K562 (cell line): Measurements from ENCODE around the gene PRDM8. TPM values are rescaled to one million over a fixed set of nuclear protein-coding genes. Genes with fewer than 3 reads are reported as not detected.

Experiments
- ATAC-seq: fragments of 200-7000 bp; cut with Tn5 transposase; 3 replicates; pipeline ENCODE4 v1.9.1; 2020; ENCODE audit warnings: moderate library complexity
- BruUV-seq: library from RNA; stranded (reverse); fragments of 400-500 nt; replicated peaks from 2 replicates; lab custom pipeline; 2021; lab: Mats Ljungman, UMichigan
- CTCF ChIA-PET: fragments of 300-600 bp; formaldehyde crosslinking; extraction: SDS; loops from one replicate; lab custom pipeline; 2021; ENCODE audit warnings: low intra/inter-chr PET ratio; lab: Yijun Ruan, JAX
- POLR2A ChIA-PET: fragments of 300-600, 350-650 bp; sonication (Branson Sonifier 250); formaldehyde crosslinking; extraction: SDS; loops from one replicate; lab custom pipeline; 2021; ENCODE audit warnings: antibody characterized with exemption, inconsistent platforms; lab: Yijun Ruan, JAX
- DNase-seq, 4 experiments: peaks; one replicate each; pipeline versions ENCODE4 v3.0.0 to v3.0.0-alpha.2; 2011 to 2018; ENCODE audit warnings: low spot score in 3 of 4, mixed read lengths in 3 of 4; ENCODE audit errors: extremely low read depth in 1 of 4
- FAIRE-seq: peaks from 2 replicates; lab custom pipeline; 2011; peaks lifted over from hg19 to GRCh38; lab: Jason Lieb, UNC
- H2AFZ ChIP-seq: 2 replicates; pipeline ENCODE4 v1.6.0; 2011; ENCODE audit warnings: low read depth, low read length, control low read depth, inconsistent platforms
- H3K27ac ChIP-seq: fragments of 200-600 bp; 3 replicates; pipeline ENCODE4 v1.8.0; 2011; ENCODE audit warnings: low read depth, mild to moderate bottlenecking, control low read depth, inconsistent platforms, low read length, moderate library complexity, mixed read lengths; ENCODE audit errors: extremely low read depth
- H3K27me3 ChIP-seq, 2 experiments: fragments of 300-600 bp in 1 of 2; 2 replicates in 1 of 2; 3 replicates in 1 of 2; pipeline versions ENCODE4 v1.6.0 to v1.8.0; 2011; ENCODE audit warnings: inconsistent platforms in 2 of 2, low read length in 2 of 2, mild to moderate bottlenecking in 1 of 2, mixed read lengths in 1 of 2, moderate library complexity in 1 of 2; ENCODE audit not compliant: control insufficient read depth in 2 of 2, insufficient read depth in 2 of 2
- H3K36me3 ChIP-seq: fragments of 300-600 bp; 3 replicates; pipeline ENCODE4 v1.8.0; 2011; ENCODE audit warnings: mild to moderate bottlenecking, low read length, inconsistent platforms; ENCODE audit not compliant: control insufficient read depth, insufficient read depth
- H3K4me1 ChIP-seq, 2 experiments: fragments of 200-600 bp in 1 of 2; replicated peaks in 1 of 2; 2 replicates in 1 of 2; 3 replicates in 1 of 2; pipeline versions ENCODE4 v1.5.1 to v1.8.0; 2011; ENCODE audit warnings: inconsistent platforms in 2 of 2, low read length in 2 of 2, mild to moderate bottlenecking in 1 of 2, mixed read lengths in 1 of 2, moderate library complexity in 1 of 2; ENCODE audit not compliant: control insufficient read depth in 2 of 2, insufficient read depth in 2 of 2
- H3K4me2 ChIP-seq: 2 replicates; pipeline ENCODE4 v1.6.1; 2011; ENCODE audit warnings: low read length, control low read depth, inconsistent platforms, mixed read lengths; ENCODE audit not compliant: insufficient read depth
- H3K4me3 ChIP-seq: fragments of 200-600 bp; sonication (generic), shearing (Covaris generic); 2 replicates; pipeline ENCODE4 v1.5.1; 2016; ENCODE audit warnings: control low read depth, inconsistent platforms
- H3K79me2 ChIP-seq: fragments of 200-600 bp; 3 replicates; pipeline ENCODE4 v1.8.0; 2011; ENCODE audit warnings: low read length, inconsistent platforms; ENCODE audit not compliant: control insufficient read depth, insufficient read depth
- H3K9ac ChIP-seq, 2 experiments: 2 replicates each; pipeline versions ENCODE4 v1.6.0 to v1.6.1; 2011; ENCODE audit warnings: low read depth in 2 of 2, low read length in 2 of 2, control low read depth in 1 of 2, inconsistent platforms in 1 of 2, mild to moderate bottlenecking in 1 of 2, mixed read lengths in 1 of 2; ENCODE audit not compliant: insufficient read depth in 1 of 2
- H3K9me1 ChIP-seq: one replicate; pipeline ENCODE4 v1.6.0; 2011; ENCODE audit warnings: inconsistent platforms, mild to moderate bottlenecking, low read length, moderate library complexity; ENCODE audit not compliant: control insufficient read depth, insufficient read depth
- H3K9me3 ChIP-seq: replicated peaks from 2 replicates; pipeline ENCODE4 v1.5.1; 2011; ENCODE audit warnings: low read depth, low read length, inconsistent platforms; ENCODE audit not compliant: control insufficient read depth, insufficient read depth
- H4K20me1 ChIP-seq: replicated peaks from 2 replicates; pipeline ENCODE4 v1.6.1; 2011; ENCODE audit warnings: low read length, inconsistent platforms, mixed read lengths; ENCODE audit not compliant: control insufficient read depth, insufficient read depth
- CEBPG ChIP-seq, 3 experiments: fragments of 200-800 bp in 1 of 3; sonication (Bioruptor generic) in 1 of 3; sonication (generic) in 1 of 3; formaldehyde crosslinking in 1 of 3; IDR thresholded peaks in 2 of 3; conservative IDR thresholded peaks in 1 of 3; 2 replicates each; pipeline versions ENCODE4 v1.6.1 to v1.8.0; 2016 to 2022; ENCODE audit warnings: missing compliant biosample characterization in 2 of 3, missing genetic modification characterization in 2 of 3, mild to moderate bottlenecking in 1 of 3, missing genetic modification reagents in 1 of 3
- NUFIP1 ChIP-seq: fragments of 450-650 bp; IDR thresholded peaks from 2 replicates; pipeline ENCODE4 v1.6.1; 2018; ENCODE audit not compliant: partially characterized antibody
- PRDM10 ChIP-seq: fragments of 450-650 bp; IDR thresholded peaks from 2 replicates; pipeline ENCODE4 v1.6.1; 2018; ENCODE audit not compliant: partially characterized antibody
- XRCC5 ChIP-seq: fragments of 200-400 bp; formaldehyde crosslinking; IDR thresholded peaks from 2 replicates; pipeline ENCODE4 v1.6.1; 2017; ENCODE audit warnings: low read depth, mild to moderate bottlenecking, low read length
- WGBS: fragments of 100-300 bp; shearing (Covaris generic); methylation state at CpG from one replicate; pipeline ENCODE4 v1.1.6; 2016; ENCODE audit warnings: low coverage, mixed read lengths; ENCODE audit not compliant: insufficient coverage; ENCODE audit errors: missing lambda C conversion rate; 5-methylcytosine and 5-hydroxymethylcytosine counted together
- in situ Hi-C: fragments of 300-500 bp; cut with MboI; formaldehyde crosslinking; loops from 4 replicates; pipeline ENCODE4 v1.15.0; 2018; ENCODE audit warnings: inconsistent platforms, mixed read lengths
- intact Hi-C: fragments of 100-400 bp; cut with micrococcal nuclease; formaldehyde crosslinking; loops from 2 replicates; pipeline ENCODE4 v1.14.2; 2022
- polyA plus RNA-seq, 8 experiments: library from polyadenylated mRNA; depleted of rRNA in 4 of 8; stranded (reverse) in 5 of 8; unstranded in 3 of 8; fragments of >200 nt; fragmentation: Nextera tagmentation in 2 of 8; fragmentation: Illumina TruSeq in 1 of 8; extraction: Ambion mirVana in 2 of 8; extraction: Trizol in 1 of 8; gene quantifications; 2 replicates each; pipeline versions ENCODE4 v1.2.1 to v1.2.3, GENCODE V29; 2011 to 2014; ENCODE audit warnings: inconsistent platforms in 1 of 8, missing spikeins in 1 of 8
- total RNA-seq, 7 experiments: library from RNA; depleted of rRNA in 6 of 7; stranded (reverse); fragments of >200 nt in 6 of 7; fragmentation: Illumina TruSeq in 2 of 7; extraction: Trizol in 2 of 7; gene quantifications; 2 replicates each; pipeline versions ENCODE4 v1.2.1 to v1.2.3, GENCODE V29; 2011 to 2021; ENCODE audit warnings: low replicate concordance in 1 of 7

The PRDM8 gene
- total and polyA plus RNA-seq, 9 of the 15 experiments (the other 6 are each of a cell fraction or from before 2014, with no cell fraction given), result 0.40 TPM; not detected in 8

GRCh38 chr4:80216100-80216761 is 18.9 kb downstream of the PRDM8 start:
- CTCF ChIA-PET, result interaction anchor here (0.6 to 1.2 kb wide), 3 partner anchors 58 to 1265 kb away, joined by 3 to 6 read pairs (median 3); no protein-coding TSS in a partner anchor
- FAIRE-seq (no peak), ATAC-seq (no peak), DNase-seq (no peak)
- no peak overlapping the region for H3K27ac ChIP-seq
- H3K4me2 ChIP-seq, result no peak overlapping the region
- H4K20me1 ChIP-seq, result no peaks in the 10 kb centered on the region
- peaks cover 0 to 16% of the 10 kb centered on the region in 2 experiments; a peak in 4 of 5 replicates for H3K4me1 ChIP-seq
- no peak overlapping the region for H3K4me3 ChIP-seq
- WGBS, result 46% methylated on average over 2 of the region's 2 CpGs
- H3K9me3 ChIP-seq, result no peaks in the 10 kb centered on the region
- TF ChIP-seq PRDM10 (peak; percentile 82), NUFIP1 (no peak), XRCC5 (no peak), CEBPG (CRISPR knock-in tag; IDR thresholded peaks at IDR 0.05) (no peak), CEBPG (tag; conservative IDR thresholded peaks at IDR 0.05 in 1 of 2, IDR thresholded peaks at IDR 0.05 in 1 of 2) (0 out of 4 replicates have a peak, but pooled peaks of 1 of the 2 experiments have one; percentile 36)
- BruUV-seq, result no TSS peak
- in situ Hi-C loops (no loop called here), intact Hi-C loops (loop anchor here (5.0 to 10.0 kb wide), 2 partner anchors 641 to 1174 kb away; no protein-coding TSS in a partner anchor)
- no peaks in the 10 kb centered on the region for H3K79me2 ChIP-seq
- H3K36me3 ChIP-seq, result no peaks in the 10 kb centered on the region
- POLR2A ChIA-PET, result no interaction called here
- no peaks in the 10 kb centered on the region for H3K9me1 ChIP-seq
- no peak overlapping the region for H3K9ac ChIP-seq
- H2AFZ ChIP-seq, result peak overlapping the region; percentile 40; the same call in 1 of the 2 replicates
- no peaks in the 10 kb centered on the region for H3K27me3 ChIP-seq
